ENCODE measurements around the gene SDK1.
"Not testable (repeated sequence)": the region's sequence is repeated elsewhere in the genome, so short reads cannot be mapped to it uniquely, and the experiment has no call there.

Gene SDK1

GRCh38 chr7:3753868-3754267 lies 452.8 kb downstream of the SDK1 start:
- DNase-seq = no peak

GRCh38 chr7:3754493-3755341 lies 453.7 kb downstream of the SDK1 start:
- DNase-seq = peak; percentile 66

GRCh38 chr7:3755778-3756453 lies 454.9 kb downstream of the SDK1 start:
- DNase-seq = not testable (repeated sequence)

- no peak for DNase-seq
These were observed 456.0 kb downstream of the SDK1 start for GRCh38 chr7:3757059-3757458.

- no peak for DNase-seq
These were observed 459.6 kb downstream of the SDK1 start for GRCh38 chr7:3760651-3761050.

GRCh38 chr7:3762146-3762831 lies 461.2 kb downstream of the SDK1 start:
- no peak for DNase-seq

GRCh38 chr7:3767917-3768777 lies 467.1 kb downstream of the SDK1 start:
- no peak for DNase-seq

GRCh38 chr7:3771906-3772305 lies 470.9 kb downstream of the SDK1 start:
- no peak for DNase-seq

GRCh38 chr7:3778345-3778744 lies 477.3 kb downstream of the SDK1 start:
- DNase-seq = no peak

- DNase-seq = no peak
These were observed 479.0 kb downstream of the SDK1 start for GRCh38 chr7:3780016-3780415.

GRCh38 chr7:3780525-3780924 lies 479.5 kb downstream of the SDK1 start:
- DNase-seq = no peak

- DNase-seq = no peak
These were observed 480.6 kb downstream of the SDK1 start for GRCh38 chr7:3781607-3782006.

- DNase-seq = no peak
These were observed 486.7 kb downstream of the SDK1 start for GRCh38 chr7:3787717-3788264.

- no peak for DNase-seq
These were observed 489.8 kb downstream of the SDK1 start for GRCh38 chr7:3790803-3791202.

GRCh38 chr7:3791327-3791726 lies 490.3 kb downstream of the SDK1 start:
- DNase-seq = no peak

- no peak for DNase-seq
These were observed 494.1 kb downstream of the SDK1 start for GRCh38 chr7:3795141-3795540.

- DNase-seq = no peak
These were observed 494.7 kb downstream of the SDK1 start for GRCh38 chr7:3795781-3796180.

GRCh38 chr7:3805151-3805550 lies 504.1 kb downstream of the SDK1 start:
- DNase-seq = no peak

- DNase-seq = no peak
These were observed 505.5 kb downstream of the SDK1 start for GRCh38 chr7:3806516-3806915.

- no peak for DNase-seq
These were observed 506.8 kb downstream of the SDK1 start for GRCh38 chr7:3807824-3808223.

- no peak for DNase-seq
These were observed 520.4 kb downstream of the SDK1 start for GRCh38 chr7:3821488-3821887.

GRCh38 chr7:3825491-3825890 lies 524.4 kb downstream of the SDK1 start:
- no peak for DNase-seq

Data from femur (tissue), 1 donor.